GM19438 (cell line): Measurements from ENCODE around the gene KCTD14.
"Not testable (repeated sequence)": the region's sequence is repeated elsewhere in the genome, so short reads cannot be mapped to it uniquely, and the experiment has no call there.

Source experiments
- ATAC-seq: cut with Tn5 transposase; IDR thresholded peaks from one replicate; pipeline ENCODE4 v1.9.1; 2021; ENCODE audit warnings: low read depth; ENCODE audit not compliant: unreplicated experiment

Gene KCTD14

DNA sequence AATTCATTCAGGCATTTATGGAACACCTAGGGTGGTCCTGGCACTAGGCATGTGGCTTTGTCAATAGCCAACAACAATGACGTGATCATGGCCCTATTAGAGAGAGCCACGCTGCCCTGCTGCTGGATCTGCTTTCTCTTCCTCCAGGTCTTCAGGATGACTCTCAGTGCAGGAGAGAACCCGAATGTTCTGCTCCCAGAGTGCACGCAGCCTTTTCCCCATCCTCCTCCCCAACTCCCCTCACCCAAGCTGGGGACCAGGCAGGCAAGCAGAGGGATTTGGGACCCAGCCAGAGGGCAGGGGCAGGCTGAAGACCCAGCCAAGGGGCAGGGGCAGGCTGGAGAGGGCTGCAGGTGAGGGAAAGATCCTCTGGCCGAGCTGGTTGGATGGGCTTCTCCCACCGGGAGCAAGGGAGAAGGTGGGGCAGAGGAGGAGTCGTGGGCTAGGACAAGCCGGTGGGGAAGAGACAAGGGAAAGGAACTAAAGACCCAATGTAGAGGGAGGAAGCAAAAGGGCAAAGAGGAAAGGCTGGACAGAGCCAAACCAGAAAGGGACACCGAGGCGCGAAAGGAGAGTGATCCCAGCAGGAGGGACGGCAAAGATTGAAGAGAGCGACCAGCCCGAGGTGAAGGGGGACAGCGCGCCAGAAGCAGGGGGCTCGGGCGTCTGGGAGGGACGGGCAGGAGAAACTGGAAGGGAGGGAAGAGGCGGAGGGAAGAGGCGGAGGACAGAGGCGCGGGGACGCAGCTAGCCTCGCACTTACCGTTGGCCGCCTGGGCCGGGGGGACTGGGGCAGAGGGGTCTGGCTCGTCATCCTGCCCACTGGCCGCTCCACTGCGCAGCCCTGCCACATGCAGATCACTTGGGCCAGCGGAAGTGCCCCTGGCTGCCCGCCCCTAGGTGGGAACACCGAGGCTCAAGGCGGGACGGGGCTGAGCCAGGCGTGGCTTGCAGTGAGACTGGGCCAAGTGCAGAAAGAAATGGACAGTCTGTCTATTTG lies at the start of gene KCTD14:
Gene KCTD14, minus strand, starts transcription at position 880 of the 1,000 bp plus-strand sequence. Its CDS starts 27 bp downstream, at position 853.
- no peak for ATAC-seq

DNA sequence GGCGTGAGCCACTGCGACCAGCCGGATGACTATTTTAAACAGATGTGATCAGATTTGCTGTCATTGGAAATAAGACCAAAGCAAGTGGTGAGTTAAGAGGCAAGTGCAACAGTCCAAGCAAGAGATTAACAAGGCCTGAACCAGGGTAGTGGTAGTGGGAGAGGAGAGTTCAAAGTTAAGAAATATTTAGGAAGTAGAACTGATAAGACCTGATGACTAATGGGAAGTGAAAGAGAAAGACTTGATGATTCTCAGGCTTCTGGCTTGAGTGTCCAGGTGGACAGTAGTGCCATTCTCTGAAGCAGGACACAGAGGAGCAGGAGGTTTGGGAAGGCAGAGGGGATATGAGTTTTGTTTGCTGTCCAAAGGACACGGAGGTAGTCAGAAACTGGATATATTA lies 49.4 kb upstream of the KCTD14 start:
- ATAC-seq = no peak

DNA sequence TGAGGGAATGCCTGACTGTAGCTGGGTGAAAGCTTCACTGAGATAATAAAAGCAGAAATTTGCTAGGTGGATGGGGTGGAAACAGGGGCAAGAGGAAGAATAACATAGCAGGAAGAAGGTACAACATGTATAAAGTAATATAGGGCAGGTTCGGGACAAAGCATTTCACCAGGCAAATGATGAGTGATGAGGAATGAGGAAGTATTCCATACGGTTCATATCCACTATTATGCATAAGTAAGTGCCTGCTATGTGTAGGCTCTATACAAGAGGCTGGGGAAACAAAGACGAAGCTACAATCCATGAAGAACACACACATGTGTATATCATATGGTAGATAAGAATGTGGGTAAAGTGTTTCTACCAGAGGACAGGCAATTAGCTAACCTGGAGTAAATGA lies 48.6 kb upstream of the KCTD14 start:
- ATAC-seq = no peak

GRCh38 chr11:78070621-78071020 lies 47.5 kb upstream of the KCTD14 start:
- ATAC-seq = no peak

- no peak for ATAC-seq
Measured at GRCh38 chr11:78069465-78069864, 46.4 kb upstream of the KCTD14 start.

- ATAC-seq = no peak
Measured at GRCh38 chr11:78067704-78068103, 44.6 kb upstream of the KCTD14 start.

- no peak for ATAC-seq
Measured at GRCh38 chr11:78066471-78066870, 43.4 kb upstream of the KCTD14 start.

DNA sequence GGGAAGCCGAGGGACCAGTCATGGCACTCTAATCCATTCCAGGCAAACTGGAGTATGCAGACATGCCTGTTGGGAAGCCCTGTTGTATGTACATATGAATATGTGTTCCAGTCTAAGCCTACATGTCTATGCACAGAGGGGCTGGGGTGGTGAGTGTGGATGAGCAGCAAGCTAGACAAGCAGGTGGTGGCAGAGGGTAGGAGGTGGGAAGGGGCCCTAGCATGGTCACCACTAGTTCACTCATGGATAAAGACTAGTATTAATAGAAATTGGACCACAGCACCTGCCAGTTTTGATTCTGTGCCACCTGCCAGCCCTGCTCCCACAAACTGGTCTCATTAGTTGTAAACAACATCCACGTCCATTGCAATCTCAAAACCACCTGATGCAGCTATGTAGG lies 42.1 kb upstream of the KCTD14 start:
- ATAC-seq = no peak

DNA sequence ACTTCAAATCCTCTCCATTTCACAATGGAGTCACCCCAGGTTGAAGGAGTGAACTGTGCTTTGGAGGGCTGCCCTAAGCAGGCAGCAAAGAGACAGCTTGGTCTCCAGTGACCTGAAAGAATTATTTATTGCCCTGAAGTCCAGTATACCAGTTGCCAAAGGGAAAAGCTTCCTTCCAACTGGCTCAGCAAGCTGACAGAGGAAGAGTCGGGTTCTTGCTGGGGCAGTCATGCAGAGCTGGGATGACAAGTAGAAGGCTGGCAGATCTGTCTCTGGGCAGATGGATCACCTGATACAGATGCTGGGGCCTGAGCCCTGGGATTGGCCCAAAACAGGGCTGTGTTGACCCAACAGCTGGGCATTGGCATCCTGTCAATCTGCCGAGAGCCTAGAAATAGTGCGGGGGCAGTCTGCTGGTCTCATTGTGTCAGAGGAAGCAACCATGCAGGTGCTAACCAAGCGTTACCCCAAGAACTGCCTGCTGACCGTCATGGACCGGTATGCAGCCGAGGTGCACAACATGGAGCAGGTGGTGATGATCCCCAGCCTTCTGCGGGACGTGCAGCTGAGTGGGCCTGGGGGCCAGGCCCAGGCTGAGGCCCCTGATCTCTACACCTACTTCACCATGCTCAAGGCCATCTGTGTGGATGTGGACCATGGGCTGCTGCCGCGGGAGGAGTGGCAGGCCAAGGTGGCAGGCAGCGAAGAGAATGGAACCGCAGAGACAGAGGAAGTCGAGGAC lies 40.5 kb upstream of the KCTD14 start, which contains the start of gene THRSP:
Gene THRSP, plus strand, starts transcription at position 422 of the 742 bp plus-strand sequence. Its CDS starts 21 bp downstream, at position 443.
- ATAC-seq = no peak

DNA sequence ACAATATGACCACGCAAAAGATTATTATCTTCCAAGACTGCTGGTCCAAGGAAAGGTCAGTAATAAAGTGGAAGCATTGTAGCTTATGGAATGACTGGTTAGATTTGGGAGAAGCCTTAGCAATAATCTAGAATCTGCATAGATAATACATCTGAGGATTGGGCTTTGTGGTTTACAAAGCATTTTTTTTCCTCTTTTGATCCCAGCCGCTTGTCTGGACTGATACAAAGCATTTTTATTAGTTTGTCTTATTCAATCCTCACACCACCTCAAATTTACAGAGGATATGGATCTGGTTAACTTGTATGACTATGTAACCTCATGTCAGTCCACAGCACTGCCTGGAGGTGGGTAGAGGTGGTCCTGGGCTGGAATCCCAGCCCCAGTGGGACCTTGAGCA lies 39.6 kb upstream of the KCTD14 start:
- ATAC-seq = no peak

- ATAC-seq = no peak
Measured at GRCh38 chr11:78061921-78062311, 38.8 kb upstream of the KCTD14 start.

GRCh38 chr11:78061088-78061920 lies 38.2 kb upstream of the KCTD14 start:
- no peak for ATAC-seq

- ATAC-seq = no peak
Measured at GRCh38 chr11:78060533-78060932, 37.5 kb upstream of the KCTD14 start.

DNA sequence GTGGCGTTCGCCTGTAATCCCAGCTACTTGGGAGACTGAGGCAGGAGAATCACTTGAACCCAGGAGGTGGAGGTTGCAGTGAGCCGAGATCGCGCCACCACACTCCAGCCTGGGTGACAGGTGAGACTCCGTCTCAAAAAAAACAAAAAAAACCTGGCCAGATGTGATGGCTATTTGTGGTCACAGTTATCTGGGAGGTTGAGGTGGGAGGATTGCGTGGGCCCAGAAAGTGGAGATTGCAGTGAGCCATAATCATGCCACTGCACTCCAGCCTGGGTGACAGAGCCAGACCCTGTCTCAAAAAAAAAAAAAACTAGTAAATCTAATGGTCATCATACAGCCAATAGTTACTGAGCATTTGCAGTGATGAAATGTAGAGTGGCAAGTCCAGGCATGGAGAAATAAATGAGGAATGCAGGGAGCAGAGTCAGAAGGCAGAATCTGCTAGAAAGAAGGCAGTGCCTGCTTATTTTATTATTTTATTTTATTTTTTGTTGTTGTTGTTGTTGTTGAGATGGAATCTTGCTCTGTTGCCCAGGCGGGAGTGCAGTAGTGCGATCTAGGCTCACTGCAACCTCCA lies 36.8 kb upstream of the KCTD14 start:
- ATAC-seq = not testable (repeated sequence)

DNA sequence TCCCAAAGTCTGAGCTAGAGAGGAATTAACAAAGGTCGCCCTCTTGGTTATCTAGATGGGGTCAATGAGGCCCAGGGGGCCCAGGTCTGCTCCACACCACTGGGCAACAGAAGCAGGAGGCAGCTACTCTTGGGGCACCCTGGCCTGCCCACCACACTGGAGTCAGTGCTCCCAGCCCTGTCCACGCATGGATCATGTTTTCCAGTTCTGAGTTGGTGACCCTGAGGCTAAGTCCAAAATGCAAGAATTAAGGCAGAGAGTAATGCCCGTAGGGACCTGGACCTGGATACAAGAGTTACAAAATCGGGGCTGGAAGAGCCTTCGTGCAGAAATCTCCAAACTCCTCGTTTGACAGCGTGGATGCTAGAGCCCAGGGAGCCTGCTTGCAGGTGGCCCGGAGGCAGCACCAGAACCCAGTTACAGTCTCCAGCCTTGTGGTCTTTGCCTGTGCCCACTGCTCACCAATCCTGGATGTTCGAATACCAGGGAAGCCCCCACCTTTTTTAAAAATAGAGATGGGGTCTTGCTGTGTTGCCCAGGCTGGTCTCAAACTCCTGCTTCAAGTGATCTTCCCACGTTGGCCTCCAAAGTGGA lies 34.5 kb upstream of the KCTD14 start:
- no peak for ATAC-seq

GRCh38 chr11:78056093-78056492 lies 33.0 kb upstream of the KCTD14 start:
- ATAC-seq = no peak

DNA sequence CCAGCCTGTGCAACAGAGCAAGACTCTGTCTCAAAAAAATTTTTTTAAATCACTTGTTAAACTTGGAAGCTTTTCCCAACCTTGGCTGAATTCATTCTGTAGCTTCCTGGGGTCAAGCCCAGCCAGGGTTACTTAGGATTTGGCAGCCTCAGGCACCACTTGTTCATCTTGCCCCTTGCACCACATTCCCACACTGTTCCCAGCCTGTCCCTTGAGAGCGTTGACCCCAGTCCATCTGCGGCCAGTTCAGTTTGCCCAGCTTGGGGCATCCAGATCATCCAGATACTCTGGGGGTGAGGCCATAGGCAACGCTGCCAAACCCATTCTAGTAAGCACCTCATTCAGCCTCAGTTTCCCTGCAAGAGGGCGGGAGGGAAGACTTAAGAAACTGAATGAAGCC lies 31.9 kb upstream of the KCTD14 start:
- no peak for ATAC-seq

DNA sequence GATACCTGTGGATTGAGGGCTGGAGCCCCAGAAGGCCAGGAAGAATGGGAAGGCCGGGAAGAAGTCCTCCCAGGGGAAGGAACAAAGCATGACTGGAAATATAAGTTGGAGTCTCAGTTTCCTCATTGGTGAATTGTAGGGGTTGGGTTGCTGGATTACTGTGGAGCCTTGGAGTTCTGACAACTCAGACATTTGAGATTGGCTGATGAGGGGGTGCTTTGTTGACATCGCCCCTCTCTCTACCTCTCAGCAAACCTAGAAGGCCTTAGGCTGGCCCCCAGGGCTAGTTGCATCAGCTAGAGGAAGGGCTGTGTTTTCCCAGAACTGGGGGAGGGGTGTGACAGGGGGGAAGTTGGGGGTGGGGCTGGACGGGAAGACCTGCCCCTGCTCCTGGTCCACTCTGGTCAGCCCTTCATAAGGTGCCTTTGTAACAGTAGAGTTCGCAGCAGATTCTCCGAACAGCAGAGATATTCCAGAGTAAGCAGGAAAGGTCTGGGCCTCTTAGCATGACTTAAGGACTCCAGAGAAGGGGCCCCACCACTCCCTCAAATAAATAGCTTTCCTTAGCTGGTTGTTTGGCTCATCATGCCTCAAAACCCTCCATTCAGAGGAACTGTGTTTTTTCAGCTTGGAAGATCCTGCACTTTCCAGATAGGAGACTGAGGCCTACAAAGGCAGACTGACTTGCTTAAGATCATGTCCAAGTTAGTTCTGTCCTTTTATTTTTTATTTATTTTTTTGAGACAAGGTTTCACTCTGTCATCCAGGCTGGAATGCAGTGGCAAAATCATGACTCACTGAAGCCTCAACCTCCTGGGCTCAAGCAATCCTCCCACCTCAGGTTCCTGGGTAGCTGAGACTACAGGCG lies 28.1 kb upstream of the KCTD14 start:
- ATAC-seq = no peak

DNA sequence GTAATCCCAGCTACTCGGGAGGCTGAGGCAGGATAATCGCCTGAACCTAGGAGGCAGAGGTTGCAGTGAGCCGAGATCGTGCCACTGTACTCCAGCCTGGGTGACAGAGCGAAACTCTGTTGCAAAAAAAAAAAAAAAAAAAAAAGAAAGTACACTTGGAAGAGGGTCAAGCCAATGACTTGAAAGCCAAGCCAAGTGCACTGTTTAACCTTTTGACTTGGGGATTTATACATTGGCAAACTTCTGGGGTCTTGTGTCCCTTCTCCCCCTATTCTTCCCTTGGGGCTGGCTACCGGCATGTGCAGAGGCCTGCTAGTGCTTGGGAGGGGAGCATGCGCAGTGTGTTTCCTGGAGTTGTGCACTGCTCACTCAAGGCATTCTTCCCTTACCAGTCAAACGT lies 26.3 kb upstream of the KCTD14 start:
- no peak for ATAC-seq
